Right lobe of liver (tissue), 4 donors: ENCODE results near the gene ATAD3A.

ENCODE experiments used
- CTCF ChIP-seq, 4 donors: fragments of 200-600 bp in 3 of 4; fragments of 450-650 bp in 1 of 4; IDR thresholded peaks; one replicate each; pipeline versions ENCODE4 v1.5.1 to v1.8.0; 2016 to 2022; ENCODE audit warnings: antibody characterized with exemption in 4 of 4, mild to moderate bottlenecking in 2 of 4
- POLR2A ChIP-seq: fragments of 450-650 bp; IDR thresholded peaks from one replicate; pipeline ENCODE4 v1.6.1; 2017; ENCODE audit warnings: antibody characterized with exemption, mild to moderate bottlenecking
- donor health status: DM: no; HTN: no; CAD: no.
- donor health status: DM: no; HTN: no; CAD: no.
- donor health status: DM: no; HTN: yes; CAD: no.

GRCh38 chr1:1489231-1489630 lies 22.7 kb upstream of the ATAD3A start:
- TF ChIP-seq CTCF (IDR thresholded peaks at IDR 0.05) = no peak
- TF ChIP-seq POLR2A = no peak
